Measurements from ENCODE around the gene COPG2.
"Not testable (repeated sequence)": the region's sequence is repeated elsewhere in the genome, so short reads cannot be mapped to it uniquely, and the experiment has no call there.

DNA sequence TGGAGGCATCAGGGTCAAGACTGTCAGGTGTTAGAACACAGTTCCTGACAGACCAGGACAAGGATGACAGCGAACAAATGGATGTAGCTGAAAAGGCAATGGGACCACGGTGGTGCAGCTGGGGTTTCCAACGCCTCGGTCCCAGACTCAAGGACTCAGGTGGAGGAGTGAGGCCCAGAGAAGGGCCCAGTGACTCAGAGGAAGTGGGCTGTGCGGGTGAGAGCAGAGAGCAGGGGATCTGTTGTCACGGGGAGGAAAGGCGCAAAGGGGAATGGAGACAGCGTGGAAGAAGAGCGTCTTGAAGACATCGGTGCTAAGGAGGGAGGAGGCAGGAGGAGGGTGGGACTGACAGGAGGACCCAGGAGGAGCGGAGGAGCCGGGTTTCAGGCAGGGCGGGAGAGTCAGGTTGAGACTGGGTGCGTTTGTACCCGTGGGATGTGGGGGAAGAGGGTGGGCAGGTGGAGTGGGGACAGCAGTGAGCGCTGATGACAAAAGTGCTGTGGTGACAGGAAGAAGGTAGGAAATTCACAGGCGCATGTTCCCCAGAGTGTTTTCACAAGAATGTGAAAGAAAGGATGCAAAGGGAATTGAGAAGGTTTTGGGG, 140.7 kb downstream of the COPG2 start:
- TF ChIP-seq, protein P1, sequence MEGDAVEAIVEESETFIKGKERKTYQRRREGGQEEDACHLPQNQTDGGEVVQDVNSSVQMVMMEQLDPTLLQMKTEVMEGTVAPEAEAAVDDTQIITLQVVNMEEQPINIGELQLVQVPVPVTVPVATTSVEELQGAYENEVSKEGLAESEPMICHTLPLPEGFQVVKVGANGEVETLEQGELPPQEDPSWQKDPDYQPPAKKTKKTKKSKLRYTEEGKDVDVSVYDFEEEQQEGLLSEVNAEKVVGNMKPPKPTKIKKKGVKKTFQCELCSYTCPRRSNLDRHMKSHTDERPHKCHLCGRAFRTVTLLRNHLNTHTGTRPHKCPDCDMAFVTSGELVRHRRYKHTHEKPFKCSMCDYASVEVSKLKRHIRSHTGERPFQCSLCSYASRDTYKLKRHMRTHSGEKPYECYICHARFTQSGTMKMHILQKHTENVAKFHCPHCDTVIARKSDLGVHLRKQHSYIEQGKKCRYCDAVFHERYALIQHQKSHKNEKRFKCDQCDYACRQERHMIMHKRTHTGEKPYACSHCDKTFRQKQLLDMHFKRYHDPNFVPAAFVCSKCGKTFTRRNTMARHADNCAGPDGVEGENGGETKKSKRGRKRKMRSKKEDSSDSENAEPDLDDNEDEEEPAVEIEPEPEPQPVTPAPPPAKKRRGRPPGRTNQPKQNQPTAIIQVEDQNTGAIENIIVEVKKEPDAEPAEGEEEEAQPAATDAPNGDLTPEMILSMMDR (IDR thresholded peaks at IDR 0.05) = not testable (repeated sequence)
- TF ChIP-seq POLR2A (IDR thresholded peaks at IDR 0.05) = not testable (repeated sequence)

Data from lower leg skin (tissue), 3 donors.